ENCODE data around the gene GGCT.
"Not testable (repeated sequence)": the region's sequence is repeated elsewhere in the genome, so short reads cannot be mapped to it uniquely, and the experiment has no call there.

Gene GGCT

GRCh38 chr7:30514776-30515175 lies 10.1 kb upstream of the GGCT start:
- no peak for ATAC-seq

GRCh38 chr7:30514177-30514576 lies 9.5 kb upstream of the GGCT start:
- no peak for ATAC-seq

GRCh38 chr7:30513762-30514161 lies 9.1 kb upstream of the GGCT start:
- ATAC-seq, result no peak

GRCh38 chr7:30511973-30512662 lies 7.5 kb upstream of the GGCT start:
- no peak for ATAC-seq

- no peak for ATAC-seq
Measured at GRCh38 chr7:30511494-30511893, 6.9 kb upstream of the GGCT start.

- no peak for ATAC-seq
Measured at GRCh38 chr7:30510124-30511075, 5.8 kb upstream of the GGCT start.

GRCh38 chr7:30509171-30509857 lies 4.7 kb upstream of the GGCT start:
- not testable (repeated sequence) for ATAC-seq

GRCh38 chr7:30507346-30507900 lies 2.8 kb upstream of the GGCT start:
- not testable (repeated sequence) for ATAC-seq

GRCh38 chr7:30505174-30505697 lies 607 bp upstream of the GGCT start:
- ATAC-seq, result no peak

GRCh38 chr7:30503274-30504212 lies 1.1 kb downstream of the GGCT start:
- no peak for ATAC-seq

GRCh38 chr7:30502470-30503251 lies 2.0 kb downstream of the GGCT start:
- ATAC-seq, result no peak

GRCh38 chr7:30501264-30501663 lies 3.4 kb downstream of the GGCT start:
- ATAC-seq, result no peak

- ATAC-seq, result no peak
Measured at GRCh38 chr7:30493228-30493627, 11.4 kb downstream of the GGCT start.

GRCh38 chr7:30491417-30491816 lies 13.2 kb downstream of the GGCT start:
- no peak for ATAC-seq

- no peak for ATAC-seq
Measured at GRCh38 chr7:30487371-30487770, 17.3 kb downstream of the GGCT start.

GRCh38 chr7:30485667-30486066 lies 19.0 kb downstream of the GGCT start:
- no peak for ATAC-seq

- not testable (repeated sequence) for ATAC-seq
Measured at GRCh38 chr7:30481416-30481815, 23.2 kb downstream of the GGCT start.

- ATAC-seq, result peak; percentile 52
Measured at GRCh38 chr7:30479202-30480120, 25.2 kb downstream of the GGCT start.
